Activated CD4-positive, alpha-beta T cell treated with anti-CD3 and anti-CD28 coated beads for 1 hour (primary cell): ENCODE measurements around the gene E2F8.
"Not testable (repeated sequence)": the region's sequence is repeated elsewhere in the genome, so short reads cannot be mapped to it uniquely, and the experiment has no call there.

ENCODE experiments used
- DNase-seq: peaks from one replicate; pipeline ENCODE4 v3.0.0-alpha.2; 2020

The E2F8 gene

GRCh38 chr11:19240420-19241259 is at the start of gene E2F8:
TSS of gene E2F8 (minus strand) at chr11:19240945. CDS start at chr11:19240121, 824 bp downstream.
- peak; percentile 62 for DNase-seq

GRCh38 chr11:19290356-19290755 is 49.6 kb upstream of the E2F8 start:
- DNase-seq: no peak

DNA sequence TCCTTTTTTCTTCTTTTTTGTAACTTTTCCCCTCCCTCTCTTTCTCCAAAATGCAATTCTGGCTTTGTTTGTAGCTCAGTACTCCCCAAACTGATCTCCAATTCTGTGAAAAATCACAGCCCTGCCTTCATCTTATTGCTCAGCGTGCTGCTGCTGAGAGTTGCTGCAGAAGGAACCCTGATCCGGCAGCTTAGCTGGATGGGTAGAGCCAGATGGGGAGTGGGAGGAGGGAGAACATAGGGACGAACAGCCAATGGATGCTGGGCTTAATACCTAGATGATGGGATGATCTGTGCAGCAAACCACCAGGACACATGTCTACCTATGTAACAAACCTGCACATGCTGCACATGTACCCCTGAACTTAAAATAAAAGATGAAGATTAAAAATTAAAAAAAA is 47.5 kb upstream of the E2F8 start:
- DNase-seq: no peak

GRCh38 chr11:19286411-19286810 is 45.7 kb upstream of the E2F8 start:
- DNase-seq: no peak

DNA sequence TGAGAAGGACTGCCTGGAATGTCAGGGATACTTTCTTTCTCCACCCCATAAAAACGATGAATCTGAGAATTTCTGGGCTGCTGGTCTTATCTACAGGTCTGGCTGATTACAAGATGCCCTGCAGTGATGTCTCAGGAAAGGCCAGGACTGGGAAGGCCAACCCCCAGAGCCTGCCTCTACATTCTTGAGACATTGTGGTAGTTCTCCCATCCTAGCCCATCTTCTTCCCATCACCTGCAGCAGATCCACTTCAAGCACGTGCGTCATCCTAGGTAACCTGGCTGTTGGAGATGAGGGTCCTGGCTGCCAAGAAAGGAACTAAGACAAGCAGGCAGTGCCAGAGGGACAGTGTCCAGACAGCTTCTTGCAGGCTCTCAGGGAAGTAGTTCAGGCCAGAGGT is 44.1 kb upstream of the E2F8 start:
- no peak for DNase-seq

DNA sequence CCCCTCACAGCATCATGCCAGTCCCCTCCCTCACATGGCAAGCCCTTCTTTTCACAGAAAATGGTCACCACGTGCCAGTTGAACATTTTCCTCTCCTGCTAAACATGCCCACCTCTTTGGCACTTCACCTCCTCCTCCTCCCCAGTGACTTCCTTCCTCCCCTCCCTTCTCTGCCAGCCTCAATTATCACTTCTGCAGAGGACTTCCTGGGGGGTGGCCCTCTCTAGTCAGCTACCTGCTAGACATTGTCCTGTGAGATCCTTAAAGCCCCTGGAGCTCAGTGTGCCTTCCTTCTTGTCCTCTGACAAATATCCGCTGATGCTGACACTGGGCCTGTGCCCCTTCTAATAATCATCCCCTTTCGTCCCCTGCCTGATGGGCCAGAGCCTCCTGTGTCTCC is 43.2 kb upstream of the E2F8 start:
- DNase-seq: no peak

DNA sequence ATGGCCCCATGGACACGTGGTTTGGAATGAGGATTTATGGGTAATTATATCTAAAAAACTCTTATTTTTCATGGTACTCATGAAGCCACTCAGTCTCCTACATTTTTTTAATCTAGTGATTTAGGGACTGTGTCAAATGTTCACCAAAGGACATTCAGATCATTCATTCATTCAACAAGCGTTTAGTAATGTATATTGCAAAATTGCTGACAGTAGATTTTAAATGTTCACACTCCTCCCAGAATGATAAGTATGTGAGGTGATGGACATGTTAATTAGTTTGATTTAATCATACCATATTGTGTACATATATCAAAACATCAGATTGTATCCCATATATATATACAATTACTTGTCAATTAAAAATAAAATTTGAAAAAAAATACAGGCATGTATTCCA is 40.8 kb upstream of the E2F8 start:
- DNase-seq: no peak

- DNase-seq: no peak
Observed at GRCh38 chr11:19281041-19281440, 40.3 kb upstream of the E2F8 start.

- DNase-seq: no peak
Observed at GRCh38 chr11:19279451-19279850, 38.7 kb upstream of the E2F8 start.

- no peak for DNase-seq
Observed at GRCh38 chr11:19276859-19277808, 36.4 kb upstream of the E2F8 start.

GRCh38 chr11:19275496-19275895 is 34.8 kb upstream of the E2F8 start:
- no peak for DNase-seq

DNA sequence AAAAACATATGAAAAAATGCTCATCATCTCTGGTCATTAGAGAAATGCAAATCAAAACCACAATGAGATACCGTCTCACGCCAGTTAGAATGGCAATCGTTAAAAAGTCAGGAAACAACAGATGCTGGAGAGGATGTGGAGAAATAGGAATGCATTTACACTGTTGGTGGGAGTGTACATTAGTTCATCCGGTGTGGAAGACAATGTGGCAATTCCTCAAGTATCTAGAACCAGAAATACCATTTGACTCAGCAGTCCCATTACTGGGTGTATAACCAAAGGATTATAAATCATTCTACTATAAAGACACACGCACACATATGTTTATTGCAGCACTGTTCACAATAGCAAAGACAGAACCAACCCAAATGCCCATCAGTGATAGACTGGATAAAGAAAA is 32.5 kb upstream of the E2F8 start:
- not testable (repeated sequence) for DNase-seq

- DNase-seq: no peak
Observed at GRCh38 chr11:19268909-19269308, 28.2 kb upstream of the E2F8 start.

DNA sequence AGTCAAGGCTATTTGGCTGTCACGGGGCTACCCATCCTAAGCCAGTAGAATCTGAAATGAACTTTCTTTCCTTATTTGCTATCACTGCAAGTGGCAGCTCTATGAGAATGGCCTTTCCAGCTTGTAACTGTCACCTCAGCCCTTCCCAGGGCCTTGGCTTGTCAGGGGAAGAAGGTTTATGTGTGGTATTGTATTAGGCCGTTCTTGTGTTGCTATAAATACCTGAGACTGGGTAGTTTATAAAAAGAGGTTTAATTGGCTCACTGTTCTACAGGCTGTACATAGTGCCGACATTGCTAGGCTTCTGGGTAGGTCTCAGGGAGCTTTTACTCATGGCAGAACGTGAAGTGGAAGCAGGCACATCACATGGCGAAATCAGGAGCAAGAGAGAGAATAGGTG is 26.8 kb upstream of the E2F8 start:
- DNase-seq: no peak

- DNase-seq: no peak
Observed at GRCh38 chr11:19263333-19263732, 22.6 kb upstream of the E2F8 start.

DNA sequence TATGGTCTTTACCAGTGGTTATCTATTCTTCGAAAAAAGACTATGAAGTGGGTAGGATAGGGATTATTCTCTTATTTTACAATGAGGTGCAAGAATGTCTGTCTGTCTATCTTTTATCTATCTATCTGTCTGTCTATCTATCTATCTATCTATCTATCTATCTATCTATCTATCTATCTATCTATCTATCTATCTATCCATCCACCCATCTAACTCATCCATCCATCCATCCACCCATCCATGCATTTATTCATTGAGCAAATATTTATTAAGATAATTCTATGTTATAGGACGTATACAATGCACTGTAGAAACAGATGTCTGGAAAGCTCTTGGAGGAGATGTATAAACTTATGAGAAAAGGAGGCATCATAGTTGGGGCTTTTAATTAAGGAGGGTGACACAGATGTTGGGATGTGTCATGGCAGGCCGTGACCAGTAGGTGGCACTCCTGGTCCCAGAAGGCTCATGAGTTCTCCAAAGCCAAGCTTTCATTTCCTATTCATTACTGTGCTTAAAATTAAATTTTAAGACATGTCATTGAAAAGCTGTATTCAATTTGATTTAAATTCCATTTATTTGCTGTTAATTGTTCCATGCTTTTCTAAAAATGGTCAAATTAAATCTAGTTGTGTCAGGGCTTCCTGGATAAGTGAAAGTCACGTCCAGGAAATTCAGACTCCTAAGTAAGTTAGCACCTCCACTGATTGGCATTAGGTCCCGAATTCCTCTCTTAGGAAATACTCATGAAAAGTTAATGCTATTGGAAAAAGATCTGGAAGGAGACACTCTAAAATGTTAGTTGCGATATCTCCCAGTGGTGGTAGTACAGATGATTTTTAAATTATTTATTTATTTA is 19.0 kb upstream of the E2F8 start:
- DNase-seq: peak; percentile 37

- DNase-seq: no peak
Observed at GRCh38 chr11:19258641-19259230, 18.0 kb upstream of the E2F8 start.

- DNase-seq: not testable (repeated sequence)
Observed at GRCh38 chr11:19254441-19254840, 13.7 kb upstream of the E2F8 start.

DNA sequence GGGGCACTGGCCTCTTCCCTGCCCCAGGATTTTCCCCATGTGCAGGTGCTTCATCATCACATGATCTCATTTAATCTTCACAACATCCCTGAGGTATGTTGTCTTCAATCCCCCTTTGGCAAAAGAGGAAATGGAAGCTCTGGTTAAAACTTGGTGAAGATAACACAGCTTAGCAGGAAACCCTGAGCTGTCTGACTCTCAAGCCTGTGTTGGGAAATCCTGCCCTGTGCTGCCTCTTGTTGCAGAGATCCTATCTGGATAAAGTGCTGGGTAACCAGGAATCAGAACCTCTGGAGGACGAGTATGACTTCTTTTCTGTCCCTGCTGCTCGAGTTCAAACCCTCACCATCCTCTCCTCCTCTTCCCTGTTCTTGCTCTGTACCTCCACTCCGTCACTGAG is 13.1 kb upstream of the E2F8 start:
- DNase-seq: no peak

- no peak for DNase-seq
Observed at GRCh38 chr11:19253153-19253745, 12.5 kb upstream of the E2F8 start.

- DNase-seq: no peak
Observed at GRCh38 chr11:19252394-19253152, 11.8 kb upstream of the E2F8 start.
